ENCODE data around the gene ABCC4.
"Not testable (repeated sequence)": the region's sequence is repeated elsewhere in the genome, so short reads cannot be mapped to it uniquely, and the experiment has no call there.

Gene ABCC4

GRCh38 chr13:95200386-95200957, 100.8 kb downstream of the ABCC4 start:
- not testable (repeated sequence) for DNase-seq (ENCODE audit: extremely low read depth in 1 of 2, low read depth in 1 of 2)

GRCh38 chr13:95199896-95200295, 101.4 kb downstream of the ABCC4 start:
- DNase-seq (ENCODE audit: extremely low read depth in 1 of 2, low read depth in 1 of 2) = no peak

- not testable (repeated sequence) for DNase-seq (ENCODE audit: extremely low read depth in 1 of 2, low read depth in 1 of 2)
These were observed 102.6 kb downstream of the ABCC4 start for GRCh38 chr13:95198606-95199005.

GRCh38 chr13:95197548-95197947, 103.7 kb downstream of the ABCC4 start:
- DNase-seq (ENCODE audit: extremely low read depth in 1 of 2, low read depth in 1 of 2) = no peak

GRCh38 chr13:95195146-95195545, 106.1 kb downstream of the ABCC4 start:
- no peak for DNase-seq (ENCODE audit: extremely low read depth in 1 of 2, low read depth in 1 of 2)

GRCh38 chr13:95193509-95194230, 107.6 kb downstream of the ABCC4 start:
- DNase-seq (ENCODE audit: extremely low read depth in 1 of 2, low read depth in 1 of 2) = no peak

- DNase-seq (ENCODE audit: extremely low read depth in 1 of 2, low read depth in 1 of 2) = no peak
These were observed 108.3 kb downstream of the ABCC4 start for GRCh38 chr13:95192998-95193397.

- DNase-seq (ENCODE audit: extremely low read depth in 1 of 2, low read depth in 1 of 2) = not testable (repeated sequence)
These were observed 108.7 kb downstream of the ABCC4 start for GRCh38 chr13:95192564-95192945.

GRCh38 chr13:95191821-95192563, 109.3 kb downstream of the ABCC4 start:
- peak in 1 of 2 donors; percentile 42 for DNase-seq (ENCODE audit: extremely low read depth in 1 of 2, low read depth in 1 of 2)

- no peak for DNase-seq (ENCODE audit: extremely low read depth in 1 of 2, low read depth in 1 of 2)
These were observed 113.1 kb downstream of the ABCC4 start for GRCh38 chr13:95188128-95188527.

GRCh38 chr13:95185851-95186250, 115.4 kb downstream of the ABCC4 start:
- peak in 1 of 2 donors; percentile 8 for DNase-seq (ENCODE audit: extremely low read depth in 1 of 2, low read depth in 1 of 2)

- no peak for DNase-seq (ENCODE audit: extremely low read depth in 1 of 2, low read depth in 1 of 2)
These were observed 115.9 kb downstream of the ABCC4 start for GRCh38 chr13:95185311-95185710.

GRCh38 chr13:95184317-95184716, 116.9 kb downstream of the ABCC4 start:
- DNase-seq (ENCODE audit: extremely low read depth in 1 of 2, low read depth in 1 of 2) = no peak

- no peak for DNase-seq (ENCODE audit: extremely low read depth in 1 of 2, low read depth in 1 of 2)
These were observed 118.5 kb downstream of the ABCC4 start for GRCh38 chr13:95182570-95183265.

GRCh38 chr13:95181586-95181985, 119.7 kb downstream of the ABCC4 start:
- DNase-seq (ENCODE audit: extremely low read depth in 1 of 2, low read depth in 1 of 2) = no peak

GRCh38 chr13:95180513-95181245, 120.6 kb downstream of the ABCC4 start:
- no peak for DNase-seq (ENCODE audit: extremely low read depth in 1 of 2, low read depth in 1 of 2)

GRCh38 chr13:95176611-95177259, 124.5 kb downstream of the ABCC4 start:
- no peak for DNase-seq (ENCODE audit: extremely low read depth in 1 of 2, low read depth in 1 of 2)

- no peak for DNase-seq (ENCODE audit: extremely low read depth in 1 of 2, low read depth in 1 of 2)
These were observed 126.7 kb downstream of the ABCC4 start for GRCh38 chr13:95174517-95174916.

- DNase-seq (ENCODE audit: extremely low read depth in 1 of 2, low read depth in 1 of 2) = no peak
These were observed 133.1 kb downstream of the ABCC4 start for GRCh38 chr13:95168191-95168590.

GRCh38 chr13:95167003-95167402, 134.2 kb downstream of the ABCC4 start:
- not testable (repeated sequence) for DNase-seq (ENCODE audit: extremely low read depth in 1 of 2, low read depth in 1 of 2)

All from activated CD8-positive, alpha-beta memory T cell treated with anti-CD3 and anti-CD28 coated beads for 1 hour (primary cell).